ENCODE data around the gene UCP1. TPM values are rescaled to one million over a fixed set of nuclear protein-coding genes. Genes with fewer than 3 reads are reported as not detected.

UCP1 gene
- total RNA-seq, 1 donor from 2014 or later: not detected

DNA sequence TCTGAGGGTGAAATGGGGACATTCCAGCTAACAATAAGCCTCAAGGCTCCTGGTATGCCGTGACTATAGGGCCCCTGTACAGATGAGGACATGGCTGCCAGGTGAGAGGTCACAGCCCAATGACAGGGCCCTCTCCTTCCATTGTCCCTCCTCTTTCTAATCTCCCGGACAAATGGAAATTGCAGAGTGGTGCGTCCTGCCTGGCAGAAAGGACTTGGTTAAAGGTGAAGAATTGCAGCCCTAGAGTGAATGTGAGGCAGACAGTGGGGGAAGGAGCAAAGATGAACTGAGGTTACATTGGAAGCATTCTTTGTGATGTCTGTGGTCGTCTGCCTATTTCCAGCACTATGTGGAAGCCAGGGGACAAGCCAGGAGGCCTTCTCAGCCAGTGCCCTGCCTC, 6.7 kb upstream of the UCP1 start:
- TF ChIP-seq, protein P1, sequence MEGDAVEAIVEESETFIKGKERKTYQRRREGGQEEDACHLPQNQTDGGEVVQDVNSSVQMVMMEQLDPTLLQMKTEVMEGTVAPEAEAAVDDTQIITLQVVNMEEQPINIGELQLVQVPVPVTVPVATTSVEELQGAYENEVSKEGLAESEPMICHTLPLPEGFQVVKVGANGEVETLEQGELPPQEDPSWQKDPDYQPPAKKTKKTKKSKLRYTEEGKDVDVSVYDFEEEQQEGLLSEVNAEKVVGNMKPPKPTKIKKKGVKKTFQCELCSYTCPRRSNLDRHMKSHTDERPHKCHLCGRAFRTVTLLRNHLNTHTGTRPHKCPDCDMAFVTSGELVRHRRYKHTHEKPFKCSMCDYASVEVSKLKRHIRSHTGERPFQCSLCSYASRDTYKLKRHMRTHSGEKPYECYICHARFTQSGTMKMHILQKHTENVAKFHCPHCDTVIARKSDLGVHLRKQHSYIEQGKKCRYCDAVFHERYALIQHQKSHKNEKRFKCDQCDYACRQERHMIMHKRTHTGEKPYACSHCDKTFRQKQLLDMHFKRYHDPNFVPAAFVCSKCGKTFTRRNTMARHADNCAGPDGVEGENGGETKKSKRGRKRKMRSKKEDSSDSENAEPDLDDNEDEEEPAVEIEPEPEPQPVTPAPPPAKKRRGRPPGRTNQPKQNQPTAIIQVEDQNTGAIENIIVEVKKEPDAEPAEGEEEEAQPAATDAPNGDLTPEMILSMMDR (IDR thresholded peaks at IDR 0.05; ENCODE audit: unreplicated experiment): no peak
- H3K36me3 Mint-ChIP-seq (ENCODE audit: insufficient read depth): no peaks in the 10 kb centered on the region
- no peak overlapping the region for H3K4me3 Mint-ChIP-seq (ENCODE audit: low read depth)
- peaks cover 42% of the 10 kb centered on the region for H3K27me3 Mint-ChIP-seq
- DNase-seq (ENCODE audit: low spot score, unreplicated experiment): no peak
- H3K9me3 Mint-ChIP-seq (ENCODE audit: low read depth): peaks cover 3% of the 10 kb centered on the region
- H3K27ac Mint-ChIP-seq: no peak overlapping the region
- H3K4me1 Mint-ChIP-seq (ENCODE audit: low read depth): no peaks in the 10 kb centered on the region

DNA sequence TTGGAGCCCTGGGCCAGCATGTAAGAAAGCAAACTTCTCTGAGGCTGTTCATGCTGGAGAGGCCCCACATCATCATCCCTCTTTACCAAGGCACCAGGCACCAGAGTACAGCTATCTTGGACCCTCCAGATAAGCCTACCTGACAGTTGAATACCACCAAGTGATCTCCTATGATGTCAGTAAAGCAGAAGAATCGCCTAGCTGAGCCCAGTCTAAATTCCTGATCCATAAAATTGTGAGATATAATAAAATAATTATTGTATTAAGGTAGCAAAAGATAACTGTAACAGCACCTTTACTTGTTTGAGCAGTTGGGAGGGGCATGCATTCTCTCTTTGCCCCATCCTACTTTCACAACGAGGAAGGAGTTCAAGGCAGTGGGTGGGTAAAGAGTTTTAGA, 2.9 kb upstream of the UCP1 start:
- no peak for DNase-seq (ENCODE audit: low spot score, unreplicated experiment)
- no peak overlapping the region for H3K27ac Mint-ChIP-seq
- peaks cover 37% of the 10 kb centered on the region for H3K27me3 Mint-ChIP-seq
- H3K4me1 Mint-ChIP-seq (ENCODE audit: low read depth): peaks cover 8% of the 10 kb centered on the region
- no peak overlapping the region for H3K4me3 Mint-ChIP-seq (ENCODE audit: low read depth)
- TF ChIP-seq, protein P1 (IDR thresholded peaks at IDR 0.05; ENCODE audit: unreplicated experiment): no peak
- H3K36me3 Mint-ChIP-seq (ENCODE audit: insufficient read depth): no peaks in the 10 kb centered on the region
- H3K9me3 Mint-ChIP-seq (ENCODE audit: low read depth): peaks cover 3% of the 10 kb centered on the region

DNA sequence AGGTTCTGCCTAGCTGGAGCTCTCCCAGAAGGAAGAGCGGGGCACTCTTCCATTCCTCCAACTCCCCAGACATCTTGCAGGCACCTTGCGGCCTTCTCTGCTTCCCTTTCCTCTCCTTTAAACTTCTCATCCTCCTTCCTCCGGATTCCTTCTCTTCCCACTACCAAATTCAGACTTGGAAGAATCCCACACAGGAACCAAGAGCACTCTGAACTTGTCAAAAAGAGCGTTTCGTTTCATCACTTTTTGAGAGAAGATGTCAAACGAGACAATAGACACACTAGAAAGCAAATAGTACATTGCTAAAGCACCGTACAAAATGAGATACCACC, 512 bp upstream of the UCP1 start:
- Mint-ChIP-seq H3K36me3 (ENCODE audit: insufficient read depth) (no peaks in the 10 kb centered on the region), H3K4me3 (ENCODE audit: low read depth) (peak overlapping the region; percentile 71), H3K27ac (no peak overlapping the region), H3K9me3 (ENCODE audit: low read depth) (peaks cover 3% of the 10 kb centered on the region), H3K27me3 (peaks cover 35% of the 10 kb centered on the region), H3K4me1 (ENCODE audit: low read depth) (peaks cover 8% of the 10 kb centered on the region)
- TF ChIP-seq, protein P1 (IDR thresholded peaks at IDR 0.05; ENCODE audit: unreplicated experiment): no peak
- DNase-seq (ENCODE audit: low spot score, unreplicated experiment): no peak

DNA sequence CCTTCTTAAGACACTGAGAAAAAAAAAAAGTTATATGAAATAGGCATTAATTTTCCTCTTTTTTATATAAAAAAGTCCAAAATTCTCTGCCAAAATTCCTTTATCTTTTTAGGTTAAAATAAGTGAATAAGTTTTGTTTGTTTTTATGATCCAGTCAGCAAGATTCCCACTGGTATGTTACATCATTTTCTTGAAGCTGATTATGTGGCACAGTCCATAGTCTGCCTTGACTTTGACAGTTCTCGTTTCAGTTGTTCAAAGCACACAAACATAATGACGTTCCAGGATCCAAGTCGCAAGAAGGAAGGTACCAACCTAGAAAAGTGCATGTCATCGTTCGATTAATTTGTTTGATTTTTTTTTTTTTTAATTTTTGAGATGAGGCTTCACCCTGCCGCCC, 9.1 kb downstream of the UCP1 start:
- H3K27me3 Mint-ChIP-seq: no peaks in the 10 kb centered on the region
- no peaks in the 10 kb centered on the region for H3K4me1 Mint-ChIP-seq (ENCODE audit: low read depth)
- H3K36me3 Mint-ChIP-seq (ENCODE audit: insufficient read depth): no peaks in the 10 kb centered on the region
- H3K27ac Mint-ChIP-seq: no peak overlapping the region
- TF ChIP-seq, protein P1 (IDR thresholded peaks at IDR 0.05; ENCODE audit: unreplicated experiment): no peak
- H3K4me3 Mint-ChIP-seq (ENCODE audit: low read depth): no peak overlapping the region
- DNase-seq (ENCODE audit: low spot score, unreplicated experiment): no peak
- H3K9me3 Mint-ChIP-seq (ENCODE audit: low read depth): no peaks in the 10 kb centered on the region

DNA sequence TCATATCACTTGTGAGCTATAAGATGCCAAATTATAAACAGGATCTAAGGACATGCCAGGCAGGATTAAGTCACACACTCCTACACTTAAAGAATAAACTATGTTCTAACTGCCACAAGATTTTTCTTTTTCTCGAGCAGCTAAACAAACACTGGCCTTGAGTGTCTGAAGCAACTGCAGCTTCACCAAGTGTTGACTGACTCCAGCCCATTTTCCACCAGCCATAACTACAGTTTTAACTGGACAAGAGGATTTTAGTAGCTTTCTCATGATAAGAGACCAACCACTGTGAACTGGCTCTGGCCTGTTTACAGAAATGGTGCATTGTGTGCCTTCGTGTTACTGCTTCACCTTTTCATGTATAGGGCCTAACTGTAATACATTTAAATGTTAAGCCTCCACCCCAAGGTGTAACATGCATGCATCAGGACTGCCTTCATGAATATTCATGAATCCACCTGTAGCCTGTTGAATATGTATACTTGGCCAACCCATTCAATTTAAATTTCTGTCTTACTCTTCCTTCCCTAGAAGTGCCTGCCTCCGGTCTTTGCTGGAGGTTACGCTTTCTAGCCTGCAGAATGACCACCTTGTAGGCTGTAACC, 10.8 kb downstream of the UCP1 start:
- TF ChIP-seq, protein P1 (IDR thresholded peaks at IDR 0.05; ENCODE audit: unreplicated experiment): no peak
- Mint-ChIP-seq H3K9me3 (ENCODE audit: low read depth) (no peaks in the 10 kb centered on the region), H3K27me3 (no peaks in the 10 kb centered on the region), H3K4me3 (ENCODE audit: low read depth) (no peak overlapping the region), H3K4me1 (ENCODE audit: low read depth) (no peaks in the 10 kb centered on the region), H3K27ac (no peak overlapping the region), H3K36me3 (ENCODE audit: insufficient read depth) (no peaks in the 10 kb centered on the region)
- no peak for DNase-seq (ENCODE audit: low spot score, unreplicated experiment)

Data from progenitor cell of endocrine pancreas (in vitro differentiated cells).